GM19328 (cell line): ENCODE results near the gene WWTR1.
A peak's percentile ranks its signal among the peaks of the same experiment; 100 is the strongest.

Experiments
- ATAC-seq: cut with Tn5 transposase; IDR thresholded peaks from one replicate; pipeline ENCODE4 v1.9.1; 2021; ENCODE audit warnings: mild to moderate bottlenecking, moderate library complexity; ENCODE audit not compliant: unreplicated experiment

WWTR1 gene

GRCh38 chr3:149625795-149626194, 32.0 kb downstream of the WWTR1 start:
- ATAC-seq = no peak

GRCh38 chr3:149623824-149624223, 34.0 kb downstream of the WWTR1 start:
- ATAC-seq = no peak

GRCh38 chr3:149621218-149622005, 36.4 kb downstream of the WWTR1 start:
- no peak for ATAC-seq

- no peak for ATAC-seq
Measured at GRCh38 chr3:149620291-149621020, 37.4 kb downstream of the WWTR1 start.

- ATAC-seq = no peak
Measured at GRCh38 chr3:149619136-149619535, 38.7 kb downstream of the WWTR1 start.

GRCh38 chr3:149618151-149619123, 39.4 kb downstream of the WWTR1 start:
- ATAC-seq = no peak

GRCh38 chr3:149615731-149616221, 42.0 kb downstream of the WWTR1 start:
- ATAC-seq = no peak

GRCh38 chr3:149613988-149614387, 43.8 kb downstream of the WWTR1 start:
- no peak for ATAC-seq

- no peak for ATAC-seq
Measured at GRCh38 chr3:149612456-149612855, 45.4 kb downstream of the WWTR1 start.

GRCh38 chr3:149611149-149611548, 46.7 kb downstream of the WWTR1 start:
- ATAC-seq = no peak

- no peak for ATAC-seq
Measured at GRCh38 chr3:149610351-149611105, 47.3 kb downstream of the WWTR1 start.

- ATAC-seq = peak; percentile 81
Measured at GRCh38 chr3:149609595-149609994, 48.2 kb downstream of the WWTR1 start.

GRCh38 chr3:149608987-149609386, 48.8 kb downstream of the WWTR1 start:
- ATAC-seq = no peak

GRCh38 chr3:149605902-149606301, 51.9 kb downstream of the WWTR1 start:
- no peak for ATAC-seq

- no peak for ATAC-seq
Measured at GRCh38 chr3:149604125-149604875, 53.5 kb downstream of the WWTR1 start.

GRCh38 chr3:149603126-149604074, 54.4 kb downstream of the WWTR1 start:
- no peak for ATAC-seq

GRCh38 chr3:149600634-149601033, 57.2 kb downstream of the WWTR1 start:
- no peak for ATAC-seq

GRCh38 chr3:149599236-149599635, 58.6 kb downstream of the WWTR1 start:
- ATAC-seq = no peak
